ENCODE results near the gene RCAN1. TPM values are rescaled to one million over a fixed set of nuclear protein-coding genes. Genes with fewer than 3 reads are reported as not detected.

RCAN1 gene
- total RNA-seq, 2 donors from 2014 or later = 11.7 to 13.3 TPM

DNA sequence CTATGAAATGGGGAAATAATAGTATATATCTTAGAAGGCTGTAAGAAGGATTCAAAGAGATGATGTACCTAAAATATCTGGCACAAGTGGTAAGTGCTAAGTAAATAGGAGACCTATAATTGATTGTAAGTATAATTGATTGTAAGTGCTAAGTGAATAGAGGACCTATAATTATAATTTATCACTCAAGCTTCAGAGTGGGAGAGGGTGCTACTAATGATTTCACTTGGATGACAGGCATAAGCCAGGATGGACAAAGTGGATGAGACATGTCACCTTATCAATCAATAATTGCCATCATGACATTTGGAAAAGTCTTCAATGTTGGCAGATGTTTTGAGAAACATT, 11.2 kb downstream of the RCAN1 start:
- H3K4me1 Mint-ChIP-seq (ENCODE audit: low read depth) = peaks cover 10% of the 10 kb centered on the region
- DNase-seq (no peak), ATAC-seq (replicated peaks in 1 of 2) (no peak)
- H3K27ac Mint-ChIP-seq = no peak overlapping the region
- H3K27me3 Mint-ChIP-seq (ENCODE audit: low read depth) = peaks cover 5% of the 10 kb centered on the region
- H3K36me3 Mint-ChIP-seq (ENCODE audit: insufficient read depth in 2 of 2) = no peaks in the 10 kb centered on the region
- H3K9me3 Mint-ChIP-seq = no peaks in the 10 kb centered on the region
- H3K4me3 Mint-ChIP-seq = no peak overlapping the region

- Mint-ChIP-seq H3K4me3 (no peak overlapping the region), H3K36me3 (ENCODE audit: insufficient read depth in 2 of 2) (no peaks in the 10 kb centered on the region), H3K4me1 (ENCODE audit: low read depth) (peaks cover 12% of the 10 kb centered on the region), H3K27ac (no peak overlapping the region), H3K9me3 (no peaks in the 10 kb centered on the region), H3K27me3 (ENCODE audit: low read depth) (peaks cover 5% of the 10 kb centered on the region)
- peak; percentile 70 to 78 for DNase-seq
- ATAC-seq (replicated peaks in 1 of 2) = peak; percentile 75 to 81
Observed at GRCh38 chr21:34603002-34603709, 11.8 kb downstream of the RCAN1 start.

- Mint-ChIP-seq H3K4me3 (no peak overlapping the region), H3K27ac (no peak overlapping the region), H3K27me3 (ENCODE audit: low read depth) (peaks cover 5% of the 10 kb centered on the region), H3K9me3 (no peaks in the 10 kb centered on the region), H3K4me1 (ENCODE audit: low read depth) (peaks cover 12% of the 10 kb centered on the region), H3K36me3 (ENCODE audit: insufficient read depth in 2 of 2) (no peaks in the 10 kb centered on the region)
- ATAC-seq (replicated peaks in 1 of 2) (no peak), DNase-seq (no peak)
Observed at GRCh38 chr21:34602061-34602460, 12.9 kb downstream of the RCAN1 start.

GRCh38 chr21:34599534-34600101, 15.3 kb downstream of the RCAN1 start:
- peaks cover 5% of the 10 kb centered on the region for H3K27me3 Mint-ChIP-seq (ENCODE audit: low read depth)
- peaks cover 12% of the 10 kb centered on the region for H3K4me1 Mint-ChIP-seq (ENCODE audit: low read depth)
- H3K36me3 Mint-ChIP-seq (ENCODE audit: insufficient read depth in 2 of 2) = no peaks in the 10 kb centered on the region
- H3K4me3 Mint-ChIP-seq = no peak overlapping the region
- no peak for DNase-seq
- no peak overlapping the region for H3K27ac Mint-ChIP-seq
- H3K9me3 Mint-ChIP-seq = no peaks in the 10 kb centered on the region
- ATAC-seq (replicated peaks in 1 of 2) = no peak

DNA sequence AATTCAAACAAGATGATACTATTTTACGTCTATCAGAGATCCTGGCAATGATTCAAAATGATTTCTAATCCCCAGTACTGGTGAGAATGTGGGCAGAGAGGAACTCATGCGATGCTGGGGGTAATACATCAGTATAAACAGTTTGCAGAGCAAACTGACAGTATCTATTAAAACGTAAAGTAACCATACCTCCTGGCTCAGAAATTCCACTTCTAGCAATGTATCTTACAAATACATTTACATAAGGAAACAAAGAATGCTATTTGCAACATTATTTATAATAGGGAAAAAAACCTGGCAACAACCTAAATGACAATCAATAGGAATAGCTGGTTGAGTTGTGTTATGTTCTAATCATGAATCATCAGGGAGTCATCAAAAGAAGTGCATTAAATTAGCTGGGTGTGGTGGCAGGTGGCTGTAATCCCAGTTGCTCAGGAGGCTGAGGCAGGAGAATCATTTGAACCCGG, 15.9 kb downstream of the RCAN1 start:
- Mint-ChIP-seq H3K4me3 (no peak overlapping the region), H3K9me3 (no peaks in the 10 kb centered on the region), H3K27me3 (ENCODE audit: low read depth) (peaks cover 5% of the 10 kb centered on the region), H3K27ac (no peak overlapping the region), H3K4me1 (ENCODE audit: low read depth) (peaks cover 12% of the 10 kb centered on the region), H3K36me3 (ENCODE audit: insufficient read depth in 2 of 2) (no peaks in the 10 kb centered on the region)
- ATAC-seq (replicated peaks in 1 of 2) = no peak
- no peak for DNase-seq

- Mint-ChIP-seq H3K27me3 (ENCODE audit: low read depth) (peaks cover 5% of the 10 kb centered on the region), H3K4me1 (ENCODE audit: low read depth) (peaks cover 12% of the 10 kb centered on the region), H3K27ac (no peak overlapping the region), H3K4me3 (no peak overlapping the region), H3K36me3 (ENCODE audit: insufficient read depth in 2 of 2) (no peaks in the 10 kb centered on the region), H3K9me3 (no peaks in the 10 kb centered on the region)
- ATAC-seq (replicated peaks in 1 of 2) (no peak), DNase-seq (no peak)
Observed at GRCh38 chr21:34597406-34597805, 17.5 kb downstream of the RCAN1 start.

- Mint-ChIP-seq H3K36me3 (ENCODE audit: insufficient read depth in 2 of 2) (no peaks in the 10 kb centered on the region), H3K27ac (no peak overlapping the region), H3K27me3 (ENCODE audit: low read depth) (peaks cover 5% of the 10 kb centered on the region)
Observed at GRCh38 chr21:34596561-34597271, 18.2 kb downstream of the RCAN1 start.

GRCh38 chr21:34595457-34595856, 19.5 kb downstream of the RCAN1 start:
- H3K27ac Mint-ChIP-seq = no peak overlapping the region
- ATAC-seq (replicated peaks in 1 of 2) (no peak), DNase-seq (no peak)
- H3K27me3 Mint-ChIP-seq (ENCODE audit: low read depth) = peaks cover 5% of the 10 kb centered on the region
- no peak overlapping the region for H3K4me3 Mint-ChIP-seq
- H3K4me1 Mint-ChIP-seq (ENCODE audit: low read depth) = peaks cover 13% of the 10 kb centered on the region
- H3K9me3 Mint-ChIP-seq = no peaks in the 10 kb centered on the region
- H3K36me3 Mint-ChIP-seq (ENCODE audit: insufficient read depth in 2 of 2) = no peaks in the 10 kb centered on the region

More at GRCh38 chr21:34596561-34597271, 18.2 kb downstream of the RCAN1 start:
- no peaks in the 10 kb centered on the region for H3K9me3 Mint-ChIP-seq
- no peak for DNase-seq
- ATAC-seq (replicated peaks in 1 of 2) = no peak
- no peak overlapping the region for H3K4me3 Mint-ChIP-seq
- peaks cover 12% of the 10 kb centered on the region for H3K4me1 Mint-ChIP-seq (ENCODE audit: low read depth)

- no peak for ATAC-seq (replicated peaks in 1 of 2)
- Mint-ChIP-seq H3K36me3 (ENCODE audit: insufficient read depth in 2 of 2) (no peaks in the 10 kb centered on the region), H3K4me3 (no peak overlapping the region), H3K27me3 (ENCODE audit: low read depth) (no peaks in the 10 kb centered on the region), H3K4me1 (ENCODE audit: low read depth) (peaks cover 14% of the 10 kb centered on the region), H3K27ac (no peak overlapping the region), H3K9me3 (no peaks in the 10 kb centered on the region)
- DNase-seq = no peak
Observed at GRCh38 chr21:34594566-34595234, 20.2 kb downstream of the RCAN1 start.

GRCh38 chr21:34593954-34594531, 20.9 kb downstream of the RCAN1 start:
- Mint-ChIP-seq H3K36me3 (ENCODE audit: insufficient read depth in 2 of 2) (no peaks in the 10 kb centered on the region), H3K27me3 (ENCODE audit: low read depth) (no peaks in the 10 kb centered on the region), H3K27ac (no peak overlapping the region), H3K9me3 (no peaks in the 10 kb centered on the region), H3K4me3 (no peak overlapping the region), H3K4me1 (ENCODE audit: low read depth) (peaks cover 20% of the 10 kb centered on the region)
- ATAC-seq (replicated peaks in 1 of 2) (no peak), DNase-seq (no peak)

DNA sequence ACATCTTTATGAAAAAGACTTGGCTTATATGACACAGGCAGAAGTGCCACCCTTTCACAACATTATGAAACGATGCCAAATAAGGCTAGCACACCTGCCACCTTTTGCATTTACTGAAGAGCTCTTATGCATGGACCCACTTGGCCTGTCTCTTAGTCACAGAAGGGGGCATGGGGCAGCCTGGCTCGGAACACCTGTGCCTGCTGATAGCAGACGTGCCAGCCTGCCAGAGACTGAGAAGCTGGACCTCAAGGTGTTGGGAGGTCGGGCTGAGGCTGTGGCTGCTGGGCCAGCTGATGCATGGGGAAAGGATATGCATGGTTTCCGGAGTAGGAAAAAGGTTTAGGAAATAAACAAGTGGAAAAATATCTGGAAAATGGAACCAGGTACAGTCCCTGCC, 21.5 kb downstream of the RCAN1 start:
- H3K4me3 Mint-ChIP-seq = no peak overlapping the region
- DNase-seq (no peak), ATAC-seq (replicated peaks in 1 of 2) (no peak)
- H3K4me1 Mint-ChIP-seq (ENCODE audit: low read depth) = peaks cover 17% of the 10 kb centered on the region
- H3K9me3 Mint-ChIP-seq = no peaks in the 10 kb centered on the region
- no peaks in the 10 kb centered on the region for H3K27me3 Mint-ChIP-seq (ENCODE audit: low read depth)
- H3K36me3 Mint-ChIP-seq (ENCODE audit: insufficient read depth in 2 of 2) = peaks cover 0 to 1% of the 10 kb centered on the region in 2 donors
- no peak overlapping the region for H3K27ac Mint-ChIP-seq

DNA sequence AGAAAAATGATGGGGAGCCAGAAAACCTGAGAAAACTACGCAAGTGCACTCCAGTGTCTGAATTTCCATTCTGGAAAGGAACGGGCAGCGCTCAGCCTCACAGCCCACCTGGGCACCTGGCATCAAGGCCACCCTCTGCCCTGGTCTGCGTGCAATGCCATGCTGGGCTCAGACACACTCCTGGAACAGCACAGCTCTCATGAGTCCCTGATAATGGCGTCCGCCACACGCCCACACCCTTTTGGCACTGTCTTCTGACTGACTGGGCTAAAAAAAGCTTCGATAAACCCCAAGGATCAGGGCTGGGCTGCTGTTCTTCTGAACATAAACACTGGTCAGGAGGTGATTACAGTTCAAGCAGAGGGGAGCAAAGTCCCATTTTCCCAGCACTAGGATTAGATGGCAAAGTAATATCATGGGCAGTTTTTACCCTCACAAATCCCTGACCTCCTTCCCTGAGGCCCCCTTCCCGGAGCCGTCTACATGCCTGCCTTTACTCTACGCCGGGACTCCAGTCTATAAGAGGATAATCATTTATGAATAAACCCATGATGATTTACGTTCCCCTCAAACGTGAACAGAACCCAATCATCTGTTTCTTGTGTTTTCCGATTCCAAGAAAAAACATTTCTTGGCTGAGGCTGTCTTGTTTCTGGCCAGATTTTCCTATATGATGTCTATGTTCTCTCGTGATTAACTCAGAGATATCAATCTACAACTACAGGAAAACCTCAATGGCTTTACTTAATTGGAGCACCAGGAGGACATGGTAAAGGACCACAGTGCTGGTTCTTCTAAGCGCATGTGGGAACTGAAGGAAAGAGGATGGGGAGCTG, 22.6 kb downstream of the RCAN1 start:
- Mint-ChIP-seq H3K27me3 (ENCODE audit: low read depth) (no peaks in the 10 kb centered on the region), H3K4me3 (no peak overlapping the region), H3K9me3 (peaks cover 0 to 3% of the 10 kb centered on the region in 2 donors), H3K36me3 (ENCODE audit: insufficient read depth in 2 of 2) (peaks cover 0 to 4% of the 10 kb centered on the region in 2 donors), H3K4me1 (ENCODE audit: low read depth) (peaks cover 17% of the 10 kb centered on the region), H3K27ac (no peak overlapping the region)
- ATAC-seq (replicated peaks in 1 of 2) (no peak), DNase-seq (no peak)

Measured in activated T-cell treated with anti-CD3 and anti-CD28 coated beads, Interleukin-2, amount 50 U/mL, for 72 hours (primary cell).